ENCODE data around the gene SLC16A8.

Gene SLC16A8

DNA sequence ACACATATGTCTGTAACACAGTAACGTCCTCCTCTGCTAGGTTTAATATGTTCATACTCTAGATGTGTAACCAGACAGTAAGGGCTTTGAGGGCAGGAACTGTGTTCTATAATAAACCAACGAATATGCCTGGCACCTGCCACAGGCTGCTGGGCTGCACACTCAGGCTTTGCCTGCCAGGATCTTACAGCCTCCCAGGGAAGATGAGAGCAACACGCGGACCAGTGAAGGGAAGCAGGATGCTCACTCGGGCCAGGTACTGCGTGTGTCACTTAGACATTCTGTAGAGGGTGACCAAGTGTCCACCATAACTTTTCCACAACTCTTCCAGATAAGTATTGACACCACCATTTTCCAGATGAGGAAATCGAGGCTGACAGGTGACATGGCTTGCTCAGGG, 48.2 kb upstream of the SLC16A8 start:
- H3K36me3 ChIP-seq (ENCODE audit: insufficient read depth, low read length) = peaks cover 75% of the 10 kb centered on the region
- no peak overlapping the region for H2AFZ ChIP-seq (ENCODE audit: low read depth, low read length)
- no peak overlapping the region for H3K4me2 ChIP-seq (ENCODE audit: insufficient read depth, low read length)
- no peak for DNase-seq
- H3K4me3 ChIP-seq (ENCODE audit: low read depth in 1 of 2, low read length in 2 of 2) = no peak overlapping the region
- H3K79me2 ChIP-seq (ENCODE audit: insufficient read depth, low read length) = no peaks in the 10 kb centered on the region
- no peaks in the 10 kb centered on the region for H3K4me1 ChIP-seq (ENCODE audit: insufficient read depth, low read length)
- no peaks in the 10 kb centered on the region for H3K9me3 ChIP-seq (ENCODE audit: insufficient read depth, low read length, severe bottlenecking)
- TF ChIP-seq CTCF (IDR thresholded peaks at IDR 0.05; ENCODE audit: borderline replicate concordance, extremely low read depth, low read length, poor library complexity, severe bottlenecking) (no peak), EZH2 (IDR thresholded peaks at IDR 0.05; ENCODE audit: borderline replicate concordance, low read depth, low read length, severe bottlenecking) (no peak)
- ATAC-seq (ENCODE audit: insufficient read depth, low read depth) = no peak
- no peak overlapping the region for H3K9ac ChIP-seq (ENCODE audit: low read depth, low read length)
- H3K27me3 ChIP-seq (ENCODE audit: insufficient read depth, low read length, poor library complexity) = no peaks in the 10 kb centered on the region
- H3K27ac ChIP-seq (ENCODE audit: low read length) = no peak overlapping the region
- peaks cover 7% of the 10 kb centered on the region; the same call in 1 of the 2 replicates for H4K20me1 ChIP-seq (ENCODE audit: insufficient read depth, low read length)

DNA sequence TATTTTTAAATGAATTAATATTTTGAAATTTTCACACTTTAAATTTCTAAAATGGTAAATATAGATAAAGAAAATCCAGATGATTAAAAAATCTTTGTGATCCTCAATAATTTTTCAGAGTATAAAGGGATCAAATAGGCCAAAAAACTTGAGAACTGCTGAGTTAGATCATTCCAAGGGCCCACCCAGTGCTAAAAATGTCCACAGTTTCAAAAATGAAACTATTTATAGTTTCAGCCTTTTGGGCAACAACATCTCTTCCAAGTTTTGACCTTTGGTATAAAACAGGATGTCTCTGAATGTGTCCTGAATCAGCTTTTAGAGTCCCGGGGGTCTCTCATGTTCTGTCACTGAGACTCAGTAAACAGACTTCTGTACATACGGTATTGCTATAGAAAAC, 47.4 kb upstream of the SLC16A8 start:
- no peak for DNase-seq
- Histone ChIP-seq H3K27ac (ENCODE audit: low read length) (no peak overlapping the region), H3K4me2 (ENCODE audit: insufficient read depth, low read length) (no peak overlapping the region), H4K20me1 (ENCODE audit: insufficient read depth, low read length) (peaks cover 7% of the 10 kb centered on the region; the same call in 1 of the 2 replicates), H3K9me3 (ENCODE audit: insufficient read depth, low read length, severe bottlenecking) (no peaks in the 10 kb centered on the region), H3K4me3 (ENCODE audit: low read depth in 1 of 2, low read length in 2 of 2) (no peak overlapping the region), H2AFZ (ENCODE audit: low read depth, low read length) (no peak overlapping the region), H3K9ac (ENCODE audit: low read depth, low read length) (no peak overlapping the region), H3K36me3 (ENCODE audit: insufficient read depth, low read length) (peaks cover 78% of the 10 kb centered on the region), H3K79me2 (ENCODE audit: insufficient read depth, low read length) (no peaks in the 10 kb centered on the region), H3K4me1 (ENCODE audit: insufficient read depth, low read length) (no peaks in the 10 kb centered on the region), H3K27me3 (ENCODE audit: insufficient read depth, low read length, poor library complexity) (no peaks in the 10 kb centered on the region)
- no peak for TF ChIP-seq EZH2 (IDR thresholded peaks at IDR 0.05; ENCODE audit: borderline replicate concordance, low read depth, low read length, severe bottlenecking)
- no peak for TF ChIP-seq CTCF (IDR thresholded peaks at IDR 0.05; ENCODE audit: borderline replicate concordance, extremely low read depth, low read length, poor library complexity, severe bottlenecking)
- ATAC-seq (ENCODE audit: insufficient read depth, low read depth) = no peak

DNA sequence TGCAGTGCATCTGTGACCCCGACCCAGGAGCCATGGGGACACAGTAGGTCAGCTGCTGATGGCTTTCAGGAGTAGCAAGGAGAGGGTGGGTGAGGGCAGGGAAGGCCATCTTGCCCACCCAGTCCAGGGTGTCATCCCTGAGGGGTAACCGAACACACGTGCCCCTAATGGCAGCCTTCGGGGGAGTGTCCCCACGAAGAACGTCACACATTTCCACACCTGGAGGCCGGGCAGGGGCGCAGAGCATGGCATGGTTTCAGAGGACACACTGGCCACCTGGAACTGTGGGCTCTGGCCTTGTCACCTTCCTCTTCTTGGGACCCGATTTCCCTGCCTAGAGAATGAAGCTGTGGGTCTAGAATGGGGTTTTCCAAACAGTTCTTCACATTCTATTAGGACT, 45.9 kb upstream of the SLC16A8 start:
- DNase-seq = no peak
- peaks cover 9% of the 10 kb centered on the region for H3K4me1 ChIP-seq (ENCODE audit: insufficient read depth, low read length)
- no peaks in the 10 kb centered on the region for H3K9me3 ChIP-seq (ENCODE audit: insufficient read depth, low read length, severe bottlenecking)

More for the DNA sequence above, 45.9 kb upstream of the SLC16A8 start:
- TF ChIP-seq EZH2 (IDR thresholded peaks at IDR 0.05; ENCODE audit: borderline replicate concordance, low read depth, low read length, severe bottlenecking) (no peak), CTCF (IDR thresholded peaks at IDR 0.05; ENCODE audit: borderline replicate concordance, extremely low read depth, low read length, poor library complexity, severe bottlenecking) (no peak)
- no peak for ATAC-seq (ENCODE audit: insufficient read depth, low read depth)
- Histone ChIP-seq H3K36me3 (ENCODE audit: insufficient read depth, low read length) (peaks cover 81% of the 10 kb centered on the region), H3K4me3 (ENCODE audit: low read depth in 1 of 2, low read length in 2 of 2) (no peak overlapping the region), H3K27ac (ENCODE audit: low read length) (no peak overlapping the region), H3K4me2 (ENCODE audit: insufficient read depth, low read length) (no peak overlapping the region), H4K20me1 (ENCODE audit: insufficient read depth, low read length) (peaks cover 8% of the 10 kb centered on the region; the same call in 1 of the 2 replicates), H3K9ac (ENCODE audit: low read depth, low read length) (no peak overlapping the region), H2AFZ (ENCODE audit: low read depth, low read length) (no peak overlapping the region), H3K27me3 (ENCODE audit: insufficient read depth, low read length, poor library complexity) (no peaks in the 10 kb centered on the region), H3K79me2 (ENCODE audit: insufficient read depth, low read length) (no peaks in the 10 kb centered on the region)

Measured in DND-41 (cell line).